ENCODE data around the gene SLK.

The SLK gene

GRCh38 chr10:103983367-103983911 lies 16.5 kb downstream of the SLK start:
- no peak for TF ChIP-seq CTCF (IDR thresholded peaks at IDR 0.05; ENCODE audit: low read length, missing control alignments)
- peak; percentile 31 for DNase-seq (ENCODE audit: low read depth)
- no peak overlapping the region for H3K4me3 ChIP-seq (replicated peaks; ENCODE audit: low read depth, low read length)

- no peak for DNase-seq (ENCODE audit: low read depth)
- no peak overlapping the region for H3K4me3 ChIP-seq (replicated peaks; ENCODE audit: low read depth, low read length)
- no peak for TF ChIP-seq CTCF (IDR thresholded peaks at IDR 0.05; ENCODE audit: low read length, missing control alignments)
Observed at GRCh38 chr10:103985726-103986125, 18.8 kb downstream of the SLK start.

- no peak for TF ChIP-seq CTCF (IDR thresholded peaks at IDR 0.05; ENCODE audit: low read length, missing control alignments)
- H3K4me3 ChIP-seq (replicated peaks; ENCODE audit: low read depth, low read length): no peak overlapping the region
- no peak for DNase-seq (ENCODE audit: low read depth)
Observed at GRCh38 chr10:103986360-103986759, 19.4 kb downstream of the SLK start.

- no peak overlapping the region for H3K4me3 ChIP-seq (replicated peaks; ENCODE audit: low read depth, low read length)
- no peak for TF ChIP-seq CTCF (IDR thresholded peaks at IDR 0.05; ENCODE audit: low read length, missing control alignments)
- DNase-seq (ENCODE audit: low read depth): no peak
Observed at GRCh38 chr10:103990121-103990520, 23.2 kb downstream of the SLK start.

GRCh38 chr10:103990531-103990930 lies 23.6 kb downstream of the SLK start:
- no peak for TF ChIP-seq CTCF (IDR thresholded peaks at IDR 0.05; ENCODE audit: low read length, missing control alignments)
- no peak overlapping the region for H3K4me3 ChIP-seq (replicated peaks; ENCODE audit: low read depth, low read length)
- DNase-seq (ENCODE audit: low read depth): no peak

- TF ChIP-seq CTCF (IDR thresholded peaks at IDR 0.05; ENCODE audit: low read length, missing control alignments): no peak
- DNase-seq (ENCODE audit: low read depth): no peak
- no peak overlapping the region for H3K4me3 ChIP-seq (replicated peaks; ENCODE audit: low read depth, low read length)
Observed at GRCh38 chr10:103991393-103992128, 24.6 kb downstream of the SLK start.

GRCh38 chr10:103995134-103995533 lies 28.2 kb downstream of the SLK start:
- TF ChIP-seq CTCF (IDR thresholded peaks at IDR 0.05; ENCODE audit: low read length, missing control alignments): no peak
- no peak overlapping the region for H3K4me3 ChIP-seq (replicated peaks; ENCODE audit: low read depth, low read length)

More at GRCh38 chr10:103995134-103995533, 28.2 kb downstream of the SLK start:
- DNase-seq (ENCODE audit: low read depth): no peak
